Measurements from ENCODE around the gene FXYD6.

FXYD6 gene

DNA sequence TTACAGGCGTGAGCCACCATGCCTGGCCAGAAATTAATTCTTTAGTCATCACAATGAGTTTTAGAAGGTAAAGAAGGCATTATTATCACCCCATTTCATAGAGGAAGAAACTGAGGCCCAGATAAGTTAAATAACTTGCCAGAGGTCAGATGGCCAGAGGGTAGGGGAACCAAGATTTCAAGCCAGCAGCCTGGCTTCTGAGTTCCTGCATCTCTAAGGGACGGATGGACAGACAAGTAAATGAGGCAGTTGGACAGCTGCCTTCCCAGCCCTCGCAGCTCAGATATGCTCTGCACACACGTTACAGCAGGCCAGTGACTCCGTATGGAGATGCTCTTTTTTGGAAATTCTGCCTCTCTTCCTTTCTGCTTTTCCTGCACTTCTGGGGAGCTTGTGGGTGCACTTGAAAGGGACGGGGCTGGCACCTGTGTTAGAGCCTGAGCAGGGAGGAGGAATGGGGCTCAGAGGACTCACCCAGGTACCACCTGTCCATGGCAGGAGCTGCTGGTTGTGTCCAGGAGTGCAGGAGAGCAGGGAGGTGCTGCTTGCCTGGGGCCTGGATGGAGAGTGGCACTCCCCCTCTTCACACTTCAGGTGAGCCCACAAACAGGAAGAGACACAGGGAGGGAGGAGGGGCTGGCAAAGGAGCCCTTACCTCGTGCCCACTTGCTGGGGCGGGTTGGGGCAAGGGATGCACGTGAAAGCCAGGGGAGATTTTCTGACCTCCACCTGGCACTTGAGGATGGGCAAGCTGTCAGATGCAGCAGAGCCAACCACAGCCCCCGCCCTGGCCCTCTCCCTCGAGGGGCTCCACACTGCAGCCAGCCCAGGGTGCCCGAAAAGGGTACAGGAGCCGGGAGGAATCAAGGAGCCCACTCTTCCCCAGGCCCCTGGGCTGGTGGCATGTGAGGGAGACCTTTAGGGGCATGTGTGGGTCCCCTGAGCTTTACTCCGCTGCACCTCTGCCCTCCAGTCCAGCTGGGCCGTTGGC is 48.6 kb downstream of the FXYD6 start:
- no peak for DNase-seq

DNA sequence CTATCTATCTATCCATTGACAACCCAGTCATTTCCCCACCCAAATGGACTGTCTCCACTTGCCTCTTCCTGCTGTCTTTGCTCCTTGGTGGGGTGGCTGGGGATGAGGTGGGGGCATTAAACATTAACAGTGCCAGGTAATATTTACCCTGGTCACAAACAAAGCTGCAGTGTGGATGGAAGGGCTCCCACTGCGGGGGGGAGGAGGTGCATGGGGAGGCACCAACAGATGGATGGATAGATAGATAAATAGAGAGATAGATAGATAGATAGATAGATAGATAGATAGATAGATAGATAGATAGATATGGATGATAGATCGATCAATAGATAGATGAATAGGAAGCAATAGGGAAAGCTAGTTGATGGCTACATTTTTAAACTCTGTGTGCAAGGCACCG is 49.6 kb downstream of the FXYD6 start:
- no peak for DNase-seq

- DNase-seq = no peak
These were observed 50.3 kb downstream of the FXYD6 start for GRCh38 chr11:117826190-117826570.

DNA sequence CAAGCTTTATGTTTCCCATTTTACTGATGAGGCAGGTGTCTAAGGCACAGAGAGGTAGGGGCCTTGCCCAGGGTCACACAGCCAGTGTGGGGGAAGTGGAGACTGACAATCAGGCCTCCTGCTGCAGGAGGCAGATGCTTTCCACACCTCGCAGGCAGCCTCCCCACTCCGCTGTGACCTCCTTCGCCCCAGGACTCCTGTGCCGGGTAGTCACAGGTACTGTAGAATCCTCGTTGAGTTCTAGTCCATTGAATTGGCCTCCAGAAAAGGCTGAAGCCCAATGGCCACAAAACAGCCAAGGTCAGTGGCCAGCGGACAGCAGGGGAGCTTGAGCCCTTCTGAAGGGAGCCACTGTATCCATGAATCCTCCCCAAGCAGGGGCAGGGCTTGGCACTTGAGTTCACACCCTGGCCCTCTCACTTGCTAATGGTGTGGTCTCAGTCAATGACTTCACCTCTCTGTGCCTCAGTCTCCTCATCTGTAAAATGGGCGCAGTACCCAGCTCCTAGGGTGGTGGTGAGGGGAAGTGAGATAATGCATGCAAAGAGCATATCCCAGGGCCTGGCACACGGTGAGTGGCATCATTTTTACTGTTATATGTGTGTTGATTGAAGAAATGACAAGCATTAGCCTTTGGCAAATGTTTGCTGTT is 50.8 kb downstream of the FXYD6 start:
- DNase-seq = no peak

DNA sequence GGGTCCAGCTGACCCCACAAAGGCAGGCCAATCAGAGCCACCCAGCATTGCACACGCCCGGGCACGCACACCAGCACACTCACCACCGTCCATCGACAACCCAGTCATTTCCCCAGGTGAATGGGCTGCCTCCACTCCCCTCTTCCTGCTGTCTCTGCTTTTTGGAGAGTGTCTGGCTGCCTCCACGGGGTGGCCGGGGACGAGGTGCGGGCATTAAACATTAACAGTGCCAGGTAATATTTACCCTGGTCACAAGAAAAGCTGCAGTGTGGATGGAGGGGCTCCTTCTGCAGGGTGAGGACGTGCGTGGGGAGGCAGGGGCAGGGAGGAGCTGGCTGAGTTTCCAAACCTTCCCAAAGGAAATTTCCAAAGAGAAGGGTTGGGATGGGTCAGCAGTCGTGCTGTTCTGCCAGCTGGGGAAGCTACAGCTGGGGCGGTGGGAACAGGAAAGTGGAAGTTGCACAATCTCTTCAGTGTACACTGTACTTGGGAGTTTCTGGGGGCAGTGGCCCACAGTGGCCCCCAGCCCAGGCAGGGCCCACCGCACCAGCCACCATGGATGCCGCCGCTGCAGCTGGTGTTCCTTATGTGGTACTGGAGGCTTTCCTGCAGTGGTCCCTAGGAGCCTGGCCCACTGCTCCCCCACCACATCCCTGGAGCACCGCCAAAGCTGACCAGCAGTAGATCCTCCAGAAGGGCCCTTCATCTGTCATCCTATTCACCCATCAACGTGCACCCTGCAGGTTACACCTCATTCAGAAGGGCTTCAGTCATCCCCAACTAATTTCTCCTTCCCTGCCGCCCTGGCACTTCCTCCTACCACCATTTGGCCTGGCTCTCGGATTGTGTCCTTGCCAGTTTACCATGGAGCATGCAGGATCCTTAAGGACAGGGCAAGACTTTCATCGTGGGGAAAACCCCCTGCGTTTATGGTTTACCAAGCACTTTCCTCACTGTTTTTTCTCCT is 51.6 kb downstream of the FXYD6 start, which contains the start of gene FXYD2:
Gene FXYD2 (minus strand): TSS at position 174 of the 967 bp plus-strand sequence. CDS start 66 bp downstream, at position 108.
- peak; percentile 11 for DNase-seq

- DNase-seq = no peak
These were observed 52.5 kb downstream of the FXYD6 start for GRCh38 chr11:117823946-117824420.

DNA sequence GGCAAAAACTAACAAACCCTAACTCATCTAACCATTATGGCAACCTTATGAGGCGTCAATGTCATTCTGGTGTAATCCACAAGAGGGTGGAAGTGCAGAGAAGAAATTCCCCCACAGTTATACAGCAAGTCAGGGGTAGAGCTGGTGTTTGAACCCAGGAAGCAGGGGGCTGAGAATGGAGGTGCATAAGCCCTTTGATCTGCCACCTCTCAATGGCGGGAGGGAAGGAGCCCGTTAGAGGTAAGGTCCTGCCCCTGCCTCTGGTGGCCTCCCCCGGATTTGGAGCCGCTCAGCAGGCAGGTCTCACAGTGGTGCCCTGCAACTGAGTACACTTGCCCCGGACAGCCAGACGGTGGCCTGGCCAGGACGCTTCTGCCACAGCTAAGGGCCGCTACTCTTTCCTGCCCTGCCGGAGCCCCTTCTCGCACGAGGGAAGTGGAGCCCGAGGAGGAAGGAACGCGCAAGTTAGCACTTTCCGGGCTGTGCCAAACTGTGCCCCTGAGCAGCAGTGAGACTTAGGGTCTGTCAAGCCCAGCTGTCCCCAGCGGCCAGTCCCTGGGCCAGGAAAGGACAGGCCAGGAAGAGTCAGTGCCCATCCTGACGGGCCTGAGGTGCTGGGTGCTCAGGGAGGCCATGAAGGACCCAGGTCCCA is 53.0 kb downstream of the FXYD6 start:
- DNase-seq = no peak

GRCh38 chr11:117822074-117823033 is 54.1 kb downstream of the FXYD6 start:
- DNase-seq = peak; percentile 31

DNA sequence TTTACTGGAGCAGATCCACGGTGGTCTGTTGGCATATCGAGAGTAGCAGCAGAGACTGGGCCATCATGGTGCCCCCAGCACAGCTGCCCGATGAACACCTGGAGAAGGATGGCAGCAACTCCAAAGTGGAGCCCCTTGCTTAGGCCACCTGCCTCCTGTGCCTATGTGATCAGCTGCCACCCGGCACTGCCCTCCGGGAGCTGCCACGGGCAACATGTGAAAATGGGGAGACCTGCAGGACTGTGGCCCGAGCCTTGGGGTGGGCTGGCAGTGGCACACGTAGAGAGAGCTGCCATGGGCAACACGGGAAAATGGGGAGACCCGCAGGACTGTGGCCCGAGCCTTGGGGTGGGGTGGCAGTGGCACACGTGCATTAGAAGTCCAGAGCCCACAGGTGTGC is 55.0 kb downstream of the FXYD6 start:
- DNase-seq = no peak

DNA sequence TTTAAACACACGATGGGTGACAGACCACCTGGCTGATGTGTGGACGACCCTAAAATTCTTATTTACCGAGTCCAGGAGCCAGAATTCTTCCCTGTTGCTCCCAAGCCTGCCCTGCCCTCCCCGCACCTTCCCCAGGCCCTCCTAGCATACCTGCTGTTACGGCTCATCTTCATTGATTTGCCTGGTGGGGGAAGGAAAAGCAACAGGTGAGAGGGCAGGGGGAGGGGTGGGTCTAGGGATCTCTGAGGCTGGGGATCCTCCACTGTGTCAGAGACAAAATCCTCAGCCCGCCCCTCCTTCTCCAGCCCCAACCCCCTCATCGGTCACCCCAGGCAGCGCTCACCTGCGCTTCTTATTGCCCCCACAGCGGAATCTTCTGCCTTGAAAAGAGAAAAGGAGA is 55.9 kb downstream of the FXYD6 start:
- DNase-seq = no peak

GRCh38 chr11:117820071-117820470 is 56.4 kb downstream of the FXYD6 start:
- peak; percentile 52 for DNase-seq

DNA sequence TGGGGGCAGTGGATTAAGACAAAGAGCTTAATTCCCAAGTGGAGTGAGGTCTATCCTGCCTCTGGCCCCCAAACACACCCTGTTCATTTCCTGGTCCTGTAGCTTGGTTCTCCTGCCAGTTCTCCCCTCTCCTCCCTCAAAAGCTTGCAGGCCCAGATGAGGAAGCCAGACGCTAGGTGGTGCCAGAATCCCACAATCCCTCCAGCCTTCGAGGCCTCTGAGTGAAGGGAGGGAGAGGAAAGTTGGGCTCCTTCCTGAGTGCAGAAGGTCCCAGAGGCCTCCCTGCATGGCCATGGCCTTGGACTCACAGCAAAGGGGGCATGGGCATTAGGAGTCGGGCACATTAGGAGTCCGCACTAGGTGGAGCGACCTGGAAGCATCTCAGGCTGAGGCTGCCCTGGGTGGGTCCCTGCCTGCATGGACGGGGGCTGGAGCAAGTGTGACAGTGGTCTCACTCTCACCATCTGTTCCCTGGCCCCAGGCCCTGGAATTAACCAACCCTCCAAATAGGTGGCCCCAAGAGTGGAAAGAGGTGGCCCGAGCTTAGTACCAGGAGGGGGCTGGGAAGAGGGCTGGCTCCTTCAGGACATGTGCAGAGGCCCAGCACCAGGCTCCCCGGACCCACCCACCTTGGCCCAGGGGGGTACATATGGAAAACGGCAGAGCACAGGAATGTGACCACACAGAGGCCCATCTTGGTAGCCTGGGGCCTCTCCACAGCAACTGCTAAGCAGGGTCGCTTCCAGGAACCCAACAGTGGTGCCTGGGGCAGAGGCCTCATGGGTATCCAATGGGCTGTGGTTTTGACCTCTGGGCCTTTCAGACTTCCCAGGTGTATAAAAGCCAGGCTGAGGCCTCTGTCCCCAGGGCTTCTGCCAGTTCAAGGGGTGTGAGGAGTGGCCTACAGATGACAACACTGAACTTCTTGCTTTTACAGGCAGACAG is 57.1 kb downstream of the FXYD6 start:
- peak; percentile 26 for DNase-seq

- no peak for DNase-seq
These were observed 58.2 kb downstream of the FXYD6 start for GRCh38 chr11:117818041-117818873.

- DNase-seq = peak; percentile 80
These were observed 59.0 kb downstream of the FXYD6 start for GRCh38 chr11:117817368-117818040.

DNA sequence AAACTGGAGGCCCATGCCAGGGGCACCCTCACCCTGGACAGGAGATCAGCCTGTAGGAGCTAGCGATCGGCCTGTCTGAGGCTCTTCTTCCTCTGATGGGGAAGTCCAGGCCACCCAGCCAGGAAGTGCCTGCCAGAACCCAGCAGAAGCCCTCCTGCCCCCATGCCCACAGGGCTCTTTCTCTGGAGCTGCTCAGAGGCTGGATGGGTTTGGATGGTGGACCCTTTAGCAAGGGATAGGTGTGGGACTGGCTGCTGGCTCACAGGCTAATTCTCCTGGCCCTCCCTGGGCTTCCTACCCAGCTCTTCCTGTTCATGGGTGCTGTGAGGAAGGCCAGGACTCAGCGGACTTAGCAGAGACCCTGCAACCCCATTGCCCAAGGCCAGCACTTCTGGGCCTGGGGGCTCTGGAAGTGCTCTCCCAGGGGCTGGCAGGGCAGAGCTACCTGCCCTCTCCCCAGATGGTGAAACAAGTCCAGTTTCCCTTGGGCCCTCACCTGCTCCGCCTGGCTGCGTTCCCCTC is 59.6 kb downstream of the FXYD6 start:
- peak; percentile 17 for DNase-seq

DNA sequence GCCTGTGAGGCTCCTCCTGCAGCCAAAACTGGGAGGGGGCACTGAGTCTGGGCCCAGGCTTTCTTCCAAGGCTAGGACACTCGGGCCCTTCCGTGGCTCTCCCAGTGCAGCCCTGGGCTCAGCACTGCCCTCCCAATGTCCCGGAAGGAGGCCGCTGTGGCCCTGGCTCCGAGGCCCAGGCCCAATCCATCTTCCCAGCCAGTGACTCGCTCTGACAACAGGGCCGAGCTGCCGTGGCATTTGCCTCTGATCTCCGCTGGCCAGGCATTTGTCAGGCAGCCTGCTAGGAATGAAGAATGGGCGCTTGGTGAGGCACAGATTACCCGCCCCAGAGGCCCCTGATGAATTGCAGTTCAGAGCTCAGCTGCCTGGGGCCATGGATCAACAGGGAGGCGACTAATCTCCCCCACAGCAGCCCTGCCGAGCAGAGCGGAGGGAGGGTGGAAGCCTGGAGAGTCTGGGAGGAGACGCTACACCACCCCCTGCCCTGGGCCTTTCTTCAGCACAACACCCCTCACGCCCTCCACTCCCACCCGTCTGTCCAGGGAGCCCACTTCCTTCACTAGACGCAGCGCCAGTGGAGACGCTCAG is 60.2 kb downstream of the FXYD6 start:
- peak; percentile 74 for DNase-seq

DNA sequence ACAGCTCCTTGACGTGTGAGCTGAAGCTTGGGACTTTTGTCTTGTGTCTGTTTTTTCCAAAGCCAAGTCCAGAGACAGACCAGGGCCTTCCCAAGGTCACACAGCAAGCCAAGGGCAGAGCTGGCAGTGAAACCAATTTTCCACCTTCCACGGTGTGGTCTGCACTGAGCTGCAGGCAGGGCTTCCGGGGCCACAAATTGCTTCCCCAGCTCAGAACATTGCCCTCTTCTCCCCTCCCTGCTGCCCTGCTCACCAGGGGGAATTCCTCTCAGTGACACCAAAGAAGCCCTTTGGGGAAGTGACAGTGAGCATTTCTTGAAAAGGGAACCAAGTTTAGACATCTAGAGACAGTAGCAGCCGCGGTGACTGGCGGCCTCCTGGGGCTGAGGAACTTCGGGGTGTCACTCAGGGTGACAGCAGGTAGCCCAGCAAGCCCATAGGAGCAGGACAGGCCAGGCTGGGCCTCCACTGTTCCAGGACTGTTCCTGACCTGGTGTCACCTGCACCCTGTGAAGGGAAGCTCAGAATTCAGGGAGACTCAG is 61.1 kb downstream of the FXYD6 start:
- DNase-seq = no peak
